ENCODE data around the gene JPT2. TPM values are rescaled to one million over a fixed set of nuclear protein-coding genes. Genes with fewer than 3 reads are reported as not detected.
A peak's percentile ranks its signal among the peaks of the same experiment; 100 is the strongest.

The JPT2 gene
- total and polyA plus RNA-seq, 12 donors, result 11.9 to 50.5 (median 32.2) TPM

GRCh38 chr16:1639860-1640259, 38.2 kb upstream of the JPT2 start:
- Histone ChIP-seq H3K4me3 (no peak overlapping the region), H3K27ac (no peak overlapping the region), H3K9me3 (replicated peaks in 1 of 3) (no peaks in the 10 kb centered on the region), H3K36me3 (replicated peaks in 1 of 2) (peaks cover 0 to 79% of the 10 kb centered on the region in 2 donors), H3K27me3 (no peaks in the 10 kb centered on the region), H3K4me1 (replicated peaks in 1 of 2) (no peaks in the 10 kb centered on the region)
- TF ChIP-seq, protein P1, sequence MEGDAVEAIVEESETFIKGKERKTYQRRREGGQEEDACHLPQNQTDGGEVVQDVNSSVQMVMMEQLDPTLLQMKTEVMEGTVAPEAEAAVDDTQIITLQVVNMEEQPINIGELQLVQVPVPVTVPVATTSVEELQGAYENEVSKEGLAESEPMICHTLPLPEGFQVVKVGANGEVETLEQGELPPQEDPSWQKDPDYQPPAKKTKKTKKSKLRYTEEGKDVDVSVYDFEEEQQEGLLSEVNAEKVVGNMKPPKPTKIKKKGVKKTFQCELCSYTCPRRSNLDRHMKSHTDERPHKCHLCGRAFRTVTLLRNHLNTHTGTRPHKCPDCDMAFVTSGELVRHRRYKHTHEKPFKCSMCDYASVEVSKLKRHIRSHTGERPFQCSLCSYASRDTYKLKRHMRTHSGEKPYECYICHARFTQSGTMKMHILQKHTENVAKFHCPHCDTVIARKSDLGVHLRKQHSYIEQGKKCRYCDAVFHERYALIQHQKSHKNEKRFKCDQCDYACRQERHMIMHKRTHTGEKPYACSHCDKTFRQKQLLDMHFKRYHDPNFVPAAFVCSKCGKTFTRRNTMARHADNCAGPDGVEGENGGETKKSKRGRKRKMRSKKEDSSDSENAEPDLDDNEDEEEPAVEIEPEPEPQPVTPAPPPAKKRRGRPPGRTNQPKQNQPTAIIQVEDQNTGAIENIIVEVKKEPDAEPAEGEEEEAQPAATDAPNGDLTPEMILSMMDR (IDR thresholded peaks at IDR 0.05), result no peak
- WGBS, 4 donors, result 77 to 93% (median 83%) methylated on average over 11 of the region's 11 CpGs
- intact Hi-C loops (cut with DNase I), result no loop called here
- no peak for DNase-seq

DNA sequence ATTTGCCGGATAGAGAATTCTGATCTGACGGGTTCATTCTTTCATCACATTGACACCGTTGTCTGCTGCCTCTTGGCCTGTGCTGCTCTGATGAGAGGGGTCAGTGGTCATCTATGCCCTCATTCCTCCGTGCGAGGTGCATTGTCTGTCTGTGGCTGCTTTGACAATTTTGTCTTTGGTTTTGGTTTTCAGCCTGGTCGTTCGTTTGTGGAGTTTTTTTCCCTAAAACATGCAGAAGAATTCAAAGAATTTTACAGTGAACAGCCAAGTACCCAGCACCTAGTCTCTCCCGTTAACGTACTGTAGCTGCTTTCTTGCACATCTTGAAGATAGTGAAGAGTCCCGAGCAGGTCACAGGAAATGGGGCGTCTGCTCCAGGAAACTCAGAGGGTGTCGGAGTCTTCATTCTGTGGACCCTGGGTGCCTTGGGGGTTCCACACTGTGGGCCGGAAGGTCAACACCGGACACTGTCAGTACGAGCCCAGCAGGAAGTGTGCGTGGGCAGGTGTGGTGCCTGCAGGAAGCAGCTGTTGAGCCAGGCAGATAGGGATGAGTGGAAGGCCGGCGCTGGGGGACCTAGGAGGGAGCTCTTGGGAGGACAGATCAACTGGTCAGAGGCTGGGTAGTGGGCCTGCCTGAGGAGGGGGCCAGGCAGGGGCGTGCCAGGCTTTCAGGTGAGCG, 37.7 kb upstream of the JPT2 start:
- H3K27me3 ChIP-seq, result no peaks in the 10 kb centered on the region
- H3K36me3 ChIP-seq (replicated peaks in 1 of 2), result peaks cover 0 to 76% of the 10 kb centered on the region in 2 donors
- intact Hi-C loops (cut with DNase I), result no loop called here
- WGBS, 4 donors, result 75 to 83% (median 77%) methylated on average over 15 to 20 of the region's 20 CpGs
- no peaks in the 10 kb centered on the region for H3K9me3 ChIP-seq (replicated peaks in 1 of 3)
- TF ChIP-seq, protein P1 (IDR thresholded peaks at IDR 0.05), result no peak
- TF ChIP-seq POLR2A (IDR thresholded peaks at IDR 0.05), result no peak
- no peak for DNase-seq
- no peaks in the 10 kb centered on the region for H3K4me1 ChIP-seq (replicated peaks in 1 of 2)
- H3K4me3 ChIP-seq, result no peak overlapping the region
- peak overlapping the region in 1 of 5 donors; percentile 60 for H3K27ac ChIP-seq

DNA sequence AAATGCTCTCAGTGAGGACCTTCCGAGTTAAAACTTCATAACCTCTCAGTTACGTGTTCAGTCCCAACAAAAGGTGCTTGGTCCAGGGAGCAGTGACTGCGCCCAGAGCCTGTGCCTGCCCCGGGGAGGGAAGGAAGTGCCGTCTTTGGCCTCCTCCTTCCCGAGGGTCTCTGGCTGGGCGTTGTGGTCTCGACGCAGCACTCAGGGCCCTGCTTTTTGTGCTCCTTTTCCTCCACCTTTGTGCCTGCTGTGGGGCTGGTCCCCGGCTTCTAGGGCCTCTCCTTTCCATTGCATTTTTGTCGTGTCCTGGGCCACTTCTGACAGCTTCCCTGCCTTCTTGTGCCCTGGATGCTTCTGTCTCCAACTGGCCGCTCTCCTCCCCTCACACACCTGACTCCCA, 36.8 kb upstream of the JPT2 start:
- TF ChIP-seq, protein P1 (IDR thresholded peaks at IDR 0.05), result no peak
- TF ChIP-seq POLR2A (IDR thresholded peaks at IDR 0.05), result no peak
- Histone ChIP-seq H3K27me3 (no peaks in the 10 kb centered on the region), H3K9me3 (replicated peaks in 1 of 3) (no peaks in the 10 kb centered on the region), H3K4me1 (replicated peaks in 1 of 2) (no peaks in the 10 kb centered on the region), H3K4me3 (no peak overlapping the region), H3K36me3 (replicated peaks in 1 of 2) (peaks cover 0 to 75% of the 10 kb centered on the region in 2 donors), H3K27ac (no peak overlapping the region)
- intact Hi-C loops (cut with DNase I), result no loop called here
- no peak for DNase-seq
- 89 to 92% (median 91%) methylated on average over 12 of the region's 12 CpGs for WGBS, 4 donors

DNA sequence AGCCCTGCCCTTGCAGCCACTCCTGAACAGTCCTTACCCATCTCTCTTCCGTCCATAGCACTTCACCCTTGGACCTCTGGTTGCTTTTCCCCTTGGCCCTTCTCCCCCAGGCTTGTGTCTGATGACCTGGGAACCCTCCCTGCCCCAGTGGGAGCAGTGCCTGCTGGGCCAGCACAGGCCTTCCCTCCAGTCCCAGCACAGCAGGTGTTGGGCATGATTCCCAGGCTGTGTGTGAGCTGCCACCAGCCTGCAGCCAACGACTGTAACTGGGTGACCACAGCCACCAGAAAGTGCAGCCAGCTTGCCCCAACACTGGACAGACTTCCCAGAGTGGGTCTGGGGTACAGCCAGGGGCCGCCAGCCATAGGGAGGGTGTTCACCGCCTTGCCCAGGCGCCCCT, 35.9 kb upstream of the JPT2 start:
- Histone ChIP-seq H3K27ac (no peak overlapping the region), H3K4me3 (no peak overlapping the region), H3K27me3 (no peaks in the 10 kb centered on the region), H3K36me3 (replicated peaks in 1 of 2) (peaks cover 0 to 75% of the 10 kb centered on the region in 2 donors), H3K4me1 (replicated peaks in 1 of 2) (no peaks in the 10 kb centered on the region), H3K9me3 (replicated peaks in 1 of 3) (no peaks in the 10 kb centered on the region)
- 88 to 98% (median 93%) methylated on average over 4 to 5 of the region's 5 CpGs for WGBS, 4 donors
- intact Hi-C loops (cut with DNase I), result no loop called here
- no peak for DNase-seq
- no peak for TF ChIP-seq POLR2A (IDR thresholded peaks at IDR 0.05)
- TF ChIP-seq, protein P1 (IDR thresholded peaks at IDR 0.05), result no peak

Measured in adrenal gland (tissue), 12 donors.